ENCODE data around the gene FXYD5.
"Not testable (repeated sequence)": the region's sequence is repeated elsewhere in the genome, so short reads cannot be mapped to it uniquely, and the experiment has no call there.

Gene FXYD5

GRCh38 chr19:35120898-35121297 is 33.6 kb upstream of the FXYD5 start:
- DNase-seq = no peak

GRCh38 chr19:35122687-35123551 is 31.6 kb upstream of the FXYD5 start:
- no peak for DNase-seq

- DNase-seq = no peak
Observed at GRCh38 chr19:35123573-35123972, 31.0 kb upstream of the FXYD5 start.

GRCh38 chr19:35124098-35125060 is 30.2 kb upstream of the FXYD5 start:
- peak; percentile 81 to 88 for DNase-seq

- no peak for DNase-seq
Observed at GRCh38 chr19:35125270-35125717, 29.2 kb upstream of the FXYD5 start.

- DNase-seq = no peak
Observed at GRCh38 chr19:35125749-35126623, 28.5 kb upstream of the FXYD5 start.

GRCh38 chr19:35126624-35126959 is 27.9 kb upstream of the FXYD5 start:
- no peak for DNase-seq

GRCh38 chr19:35127871-35128270 is 26.7 kb upstream of the FXYD5 start:
- DNase-seq = no peak

- DNase-seq = no peak
Observed at GRCh38 chr19:35128398-35129057, 26.0 kb upstream of the FXYD5 start.

GRCh38 chr19:35129724-35130274 is 24.7 kb upstream of the FXYD5 start:
- not testable (repeated sequence) for DNase-seq

- no peak for DNase-seq
Observed at GRCh38 chr19:35130761-35131720, 23.5 kb upstream of the FXYD5 start.

- DNase-seq = no peak
Observed at GRCh38 chr19:35132254-35132653, 22.3 kb upstream of the FXYD5 start.

GRCh38 chr19:35133826-35134225 is 20.7 kb upstream of the FXYD5 start:
- DNase-seq = no peak

- no peak for DNase-seq
Observed at GRCh38 chr19:35134601-35135242, 19.8 kb upstream of the FXYD5 start, which contains the start of gene LGI4. Gene LGI4 (minus strand): TSS chr19:35135059. CDS start chr19:35134680, 379 bp downstream.

GRCh38 chr19:35135389-35135909 is 19.1 kb upstream of the FXYD5 start:
- DNase-seq = peak; percentile 37 to 54

- DNase-seq = no peak
Observed at GRCh38 chr19:35136231-35136630, 18.3 kb upstream of the FXYD5 start.

- no peak for DNase-seq
Observed at GRCh38 chr19:35136977-35137702, 17.4 kb upstream of the FXYD5 start.

GRCh38 chr19:35138305-35138892 is 16.1 kb upstream of the FXYD5 start, which contains the start of gene FXYD1:
Gene FXYD1 (plus strand): TSS chr19:35138824. CDS start chr19:35140080, 1,256 bp downstream.
- no peak for DNase-seq
